Naive thymus-derived CD4-positive, alpha-beta T cell (primary cell): ENCODE measurements around the gene CALU. TPM values are rescaled to one million over a fixed set of nuclear protein-coding genes. Genes with fewer than 3 reads are reported as not detected.

Source experiments
- ATAC-seq: fragments of 150-1000 bp; cut with Tn5 transposase; 2 replicates; pipeline ENCODE4 v1.10.0; 2021; ENCODE audit warnings: mild to moderate bottlenecking, moderate library complexity
- CTCF ChIA-PET: fragments of 350-600 bp; sonication (Branson Sonifier 250); formaldehyde crosslinking; loops from one replicate; lab custom pipeline; 2021; ENCODE audit warnings: antibody characterized with exemption; lab: Charles Lee
- POLR2A ChIA-PET: fragments of 350-600 bp; sonication (Branson Sonifier 250); formaldehyde crosslinking; loops from one replicate; lab custom pipeline; 2021; ENCODE audit warnings: antibody characterized with exemption, inconsistent platforms; lab: Charles Lee
- DNase-seq, 9 donors: peaks; one replicate each; pipeline versions ENCODE4 v3.0.0 to v3.0.0-alpha.2; 2020 to 2022; ENCODE audit warnings: mixed read lengths in 1 of 9
- H3K27ac ChIP-seq: one replicate; pipeline ENCODE4 v1.7.0; 2013; ENCODE audit warnings: mild to moderate bottlenecking, low read depth, low read length, moderate library complexity
- H3K27me3 ChIP-seq, 2 donors: one replicate each; pipeline ENCODE4 v1.7.0; 2013; ENCODE audit warnings: low read length in 2 of 2, mild to moderate bottlenecking in 2 of 2, moderate library complexity in 2 of 2; ENCODE audit not compliant: control insufficient read depth in 2 of 2, insufficient read depth in 2 of 2
- H3K36me3 ChIP-seq, 3 experiments: 1 replicate in 2 of 3; 2 replicates in 1 of 3; pipeline ENCODE4 v1.7.0; 2013; ENCODE audit warnings: low read length in 3 of 3, mild to moderate bottlenecking in 3 of 3, moderate library complexity in 1 of 3; ENCODE audit not compliant: insufficient read depth in 3 of 3, control insufficient read depth in 2 of 3
- H3K4me1 ChIP-seq, 2 donors: one replicate each; pipeline ENCODE4 v1.7.0; 2013; ENCODE audit warnings: low read length in 2 of 2, mild to moderate bottlenecking in 2 of 2, moderate library complexity in 1 of 2; ENCODE audit not compliant: control insufficient read depth in 2 of 2, insufficient read depth in 2 of 2
- H3K4me3 ChIP-seq: 2 replicates; pipeline ENCODE4 v1.7.0; 2013; ENCODE audit warnings: mild to moderate bottlenecking, low read length
- H3K9me3 ChIP-seq, 3 experiments: 1 replicate in 2 of 3; 2 replicates in 1 of 3; pipeline ENCODE4 v1.7.0; 2013; ENCODE audit warnings: low read length in 3 of 3; ENCODE audit not compliant: control insufficient read depth in 2 of 3
- H3K27ac Mint-ChIP-seq, 9 donors: one replicate each; pipeline ENCODE4 v1.8.0; 2020 to 2022; ENCODE audit warnings: mixed read lengths in 9 of 9, mild to moderate bottlenecking in 8 of 9, moderate library complexity in 5 of 9, inconsistent platforms in 2 of 9
- H3K27me3 Mint-ChIP-seq, 5 donors: one replicate each; pipeline ENCODE4 v1.8.0; 2021 to 2022; ENCODE audit warnings: mixed read lengths in 5 of 5, mild to moderate bottlenecking in 1 of 5
- H3K36me3 Mint-ChIP-seq, 5 donors: one replicate each; pipeline ENCODE4 v1.8.0; 2020 to 2022; ENCODE audit warnings: mixed read lengths in 5 of 5, mild to moderate bottlenecking in 3 of 5, inconsistent platforms in 1 of 5
- H3K4me1 Mint-ChIP-seq, 7 donors: one replicate each; pipeline ENCODE4 v1.8.0; 2020 to 2022; ENCODE audit warnings: mixed read lengths in 7 of 7, mild to moderate bottlenecking in 3 of 7, inconsistent platforms in 1 of 7
- H3K4me3 Mint-ChIP-seq, 10 donors: one replicate each; pipeline ENCODE4 v1.8.0; 2020 to 2022; ENCODE audit warnings: mild to moderate bottlenecking in 10 of 10, mixed read lengths in 10 of 10, moderate library complexity in 6 of 10, inconsistent platforms in 2 of 10
- H3K9me3 Mint-ChIP-seq, 11 donors: one replicate each; pipeline ENCODE4 v1.8.0; 2020 to 2022; ENCODE audit warnings: mixed read lengths in 11 of 11, mild to moderate bottlenecking in 4 of 11, inconsistent platforms in 1 of 11, moderate library complexity in 1 of 11
- intact Hi-C, 2 donors: fragments of 100-400 bp; cut with micrococcal nuclease; formaldehyde crosslinking; loops; one replicate each; pipeline ENCODE4 v1.15.1; 2023
- polyA plus RNA-seq, 2 donors: library from polyadenylated mRNA; unstranded; fragments of 300-500 nt; fragmentation: Illumina TruSeq; gene quantifications; one replicate each; pipeline ENCODE4 v1.2.3, GENCODE V29; 2021
- total RNA-seq, 6 experiments: library from RNA in 5 of 6; stranded (reverse) in 5 of 6; gene quantifications; 1 replicate in 5 of 6; 2 replicates in 1 of 6; pipeline ENCODE4 v1.2.3 and lab custom pipeline; 2021 to 2026

Gene CALU
- total and polyA plus RNA-seq, 7 experiments from 2014 or later, result 18.6 to 36.2 (median 22.2) TPM

DNA sequence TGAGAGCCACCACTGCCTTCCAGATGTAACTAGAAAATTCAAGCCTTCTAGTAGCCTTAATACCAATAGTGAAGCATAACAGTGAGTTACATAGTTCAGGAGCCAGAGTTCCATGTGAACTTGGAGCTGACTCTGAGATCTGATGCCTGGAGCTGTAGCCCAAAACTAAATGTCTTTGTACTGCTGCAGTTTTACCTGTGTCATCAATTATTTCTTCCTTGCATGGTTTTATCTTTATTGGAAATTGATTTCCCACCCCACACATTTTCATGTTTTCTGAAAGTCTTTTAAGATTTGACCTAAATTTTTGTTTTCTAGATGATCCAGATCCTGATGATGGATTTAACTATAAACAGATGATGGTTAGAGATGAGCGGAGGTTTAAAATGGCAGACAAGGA lies 19.4 kb downstream of the CALU start:
- no peak for DNase-seq
- ChIA-PET POLR2A (no interaction called here), CTCF (no interaction called here)
- intact Hi-C loops, result no loop called here
- H3K27me3 Mint-ChIP-seq, result no peaks in the 10 kb centered on the region
- no peak overlapping the region for H3K4me3 Mint-ChIP-seq
- H3K9me3 Mint-ChIP-seq, result no peaks in the 10 kb centered on the region
- Histone ChIP-seq H3K27ac (no peak overlapping the region), H3K4me1 (no peaks in the 10 kb centered on the region), H3K27me3 (no peaks in the 10 kb centered on the region), H3K4me3 (no peak overlapping the region), H3K9me3 (no peaks in the 10 kb centered on the region), H3K36me3 (peaks cover 0 to 50% (median 22%) of the 10 kb centered on the region in 3 experiments)
- H3K36me3 Mint-ChIP-seq, result peaks cover 6 to 48% (median 19%) of the 10 kb centered on the region in 5 donors
- H3K4me1 Mint-ChIP-seq, result peaks cover 0 to 5% (median 0%) of the 10 kb centered on the region in 7 donors
- no peak overlapping the region for H3K27ac Mint-ChIP-seq
- no peak for ATAC-seq

DNA sequence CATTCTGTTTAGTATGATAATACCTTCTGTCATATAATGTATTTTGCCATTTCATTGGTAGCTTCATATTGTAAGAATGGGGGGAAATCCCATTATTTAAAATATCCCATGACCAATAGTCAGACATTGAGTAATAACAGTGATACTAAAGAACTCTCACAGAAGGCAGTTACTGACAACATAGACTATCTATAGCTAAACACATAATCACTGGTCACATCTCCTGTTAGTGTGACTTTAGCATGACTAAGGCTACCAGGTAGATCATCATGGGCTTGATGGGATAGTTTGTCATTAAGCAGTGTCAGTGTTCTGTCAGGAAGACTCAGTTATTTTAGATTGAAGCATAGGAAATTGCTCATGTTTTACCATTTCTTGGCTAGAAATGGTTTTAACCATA lies 20.1 kb downstream of the CALU start:
- H3K27me3 Mint-ChIP-seq, result no peaks in the 10 kb centered on the region
- peaks cover 4 to 45% (median 16%) of the 10 kb centered on the region in 5 donors for H3K36me3 Mint-ChIP-seq
- H3K9me3 Mint-ChIP-seq, result no peaks in the 10 kb centered on the region
- ChIA-PET POLR2A (no interaction called here), CTCF (no interaction called here)
- Histone ChIP-seq H3K27ac (no peak overlapping the region), H3K4me1 (no peaks in the 10 kb centered on the region), H3K36me3 (peaks cover 0 to 53% (median 22%) of the 10 kb centered on the region in 3 experiments), H3K9me3 (no peaks in the 10 kb centered on the region), H3K27me3 (no peaks in the 10 kb centered on the region), H3K4me3 (no peak overlapping the region)
- H3K4me1 Mint-ChIP-seq, result peaks cover 0 to 5% (median 0%) of the 10 kb centered on the region in 7 donors
- no peak for DNase-seq
- no peak overlapping the region for H3K4me3 Mint-ChIP-seq
- ATAC-seq, result no peak
- intact Hi-C loops, result no loop called here
- H3K27ac Mint-ChIP-seq, result no peak overlapping the region

DNA sequence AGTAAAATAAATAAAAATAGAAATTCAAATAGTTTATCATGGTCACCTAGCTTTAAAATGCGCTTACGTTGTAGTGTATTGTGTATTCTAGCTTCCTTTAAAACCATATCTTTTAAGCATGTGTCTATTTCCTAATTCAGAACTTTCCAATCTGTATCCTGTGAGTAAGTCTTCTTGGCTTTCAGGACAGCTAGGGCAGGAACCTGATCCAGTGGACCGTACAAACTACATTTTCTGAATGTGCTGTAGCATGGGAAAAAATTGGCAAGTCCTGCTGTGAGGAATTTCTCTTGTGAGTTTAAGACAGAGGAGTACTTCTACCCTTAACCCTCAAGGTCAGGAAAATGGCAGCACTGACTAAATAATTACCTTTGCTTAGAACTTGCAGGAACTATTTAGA lies 24.4 kb downstream of the CALU start:
- Histone ChIP-seq H3K36me3 (peaks cover 0 to 68% (median 26%) of the 10 kb centered on the region in 3 experiments), H3K4me1 (no peaks in the 10 kb centered on the region), H3K27ac (no peak overlapping the region), H3K27me3 (no peaks in the 10 kb centered on the region), H3K4me3 (no peak overlapping the region), H3K9me3 (no peaks in the 10 kb centered on the region)
- intact Hi-C loops, result no loop called here
- H3K27me3 Mint-ChIP-seq, result no peaks in the 10 kb centered on the region
- POLR2A ChIA-PET, result no interaction called here
- no peaks in the 10 kb centered on the region for H3K4me1 Mint-ChIP-seq
- H3K4me3 Mint-ChIP-seq, result no peak overlapping the region
- CTCF ChIA-PET, result no interaction called here
- DNase-seq, result no peak
- no peaks in the 10 kb centered on the region for H3K9me3 Mint-ChIP-seq
- ATAC-seq, result no peak
- H3K27ac Mint-ChIP-seq, result no peak overlapping the region
- peaks cover 0 to 44% (median 12%) of the 10 kb centered on the region in 5 donors for H3K36me3 Mint-ChIP-seq

DNA sequence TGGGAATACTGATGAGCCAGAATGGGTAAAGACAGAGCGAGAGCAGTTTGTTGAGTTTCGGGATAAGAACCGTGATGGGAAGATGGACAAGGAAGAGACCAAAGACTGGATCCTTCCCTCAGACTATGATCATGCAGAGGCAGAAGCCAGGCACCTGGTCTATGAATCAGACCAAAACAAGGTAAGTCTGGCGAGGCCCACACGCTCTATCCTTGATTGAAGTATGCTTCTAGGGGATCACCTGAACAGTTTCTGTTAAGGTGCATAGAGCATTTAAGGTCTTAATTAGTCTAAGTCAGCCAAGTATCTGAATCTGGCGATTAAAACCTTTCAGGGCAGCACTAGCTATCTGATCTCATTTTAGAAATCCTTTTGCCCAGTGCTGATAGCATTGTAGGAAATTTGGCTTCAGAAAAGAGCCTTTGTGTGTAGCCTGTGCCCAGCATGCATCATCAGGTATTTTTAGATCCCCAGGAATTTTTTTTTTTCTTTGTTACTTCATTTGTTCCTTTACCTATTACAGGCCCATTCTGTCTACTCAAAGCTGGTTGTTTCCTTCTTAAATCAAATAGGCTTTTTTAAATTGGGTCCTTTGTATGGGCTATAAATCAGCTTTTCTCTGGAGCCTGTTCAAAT lies 28.4 kb downstream of the CALU start:
- ChIA-PET POLR2A (interaction anchor here (0.7 kb wide), 1 partner anchor 342 kb away, joined by 3 read pairs; no protein-coding TSS in a partner anchor), CTCF (interaction anchor here (0.6 kb wide), 1 partner anchor 157 kb away, joined by 6 read pairs; no protein-coding TSS in a partner anchor)

DNA sequence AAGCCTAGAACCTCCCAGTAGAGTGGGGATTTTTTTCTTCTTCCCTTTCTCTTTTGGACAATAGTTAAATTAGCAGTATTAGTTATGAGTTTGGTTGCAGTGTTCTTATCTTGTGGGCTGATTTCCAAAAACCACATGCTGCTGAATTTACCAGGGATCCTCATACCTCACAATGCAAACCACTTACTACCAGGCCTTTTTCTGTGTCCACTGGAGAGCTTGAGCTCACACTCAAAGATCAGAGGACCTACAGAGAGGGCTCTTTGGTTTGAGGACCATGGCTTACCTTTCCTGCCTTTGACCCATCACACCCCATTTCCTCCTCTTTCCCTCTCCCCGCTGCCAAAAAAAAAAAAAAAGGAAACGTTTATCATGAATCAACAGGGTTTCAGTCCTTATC lies 31.1 kb downstream of the CALU start:
- ChIA-PET POLR2A (interaction anchor here (0.7 kb wide), 1 partner anchor 11 kb away, joined by 5 read pairs; no protein-coding TSS in a partner anchor), CTCF (no interaction called here)
- Mint-ChIP-seq H3K9me3 (peaks cover 0 to 3% (median 0%) of the 10 kb centered on the region in 11 donors), H3K4me1 (no peaks in the 10 kb centered on the region), H3K36me3 (peaks cover 17 to 72% (median 42%) of the 10 kb centered on the region in 5 donors), H3K27ac (peak overlapping the region in 1 of 9 donors; percentile 70), H3K27me3 (no peaks in the 10 kb centered on the region), H3K4me3 (no peak overlapping the region)
- Histone ChIP-seq H3K36me3 (peaks cover 14 to 52% (median 19%) of the 10 kb centered on the region in 3 experiments), H3K4me1 (no peaks in the 10 kb centered on the region), H3K27ac (no peak overlapping the region), H3K27me3 (no peaks in the 10 kb centered on the region), H3K4me3 (no peak overlapping the region), H3K9me3 (no peaks in the 10 kb centered on the region)
- DNase-seq (no peak), ATAC-seq (no peak)
- intact Hi-C loops, result no loop called here

More for the DNA sequence above, 28.4 kb downstream of the CALU start:
- H3K4me1 Mint-ChIP-seq, result no peaks in the 10 kb centered on the region
- H3K27me3 Mint-ChIP-seq, result no peaks in the 10 kb centered on the region
- H3K27ac Mint-ChIP-seq, result peak overlapping the region in 2 of 9 donors; percentile 5 to 10
- no peaks in the 10 kb centered on the region for H3K9me3 Mint-ChIP-seq
- Histone ChIP-seq H3K27ac (no peak overlapping the region), H3K4me3 (no peak overlapping the region), H3K4me1 (no peaks in the 10 kb centered on the region), H3K9me3 (no peaks in the 10 kb centered on the region), H3K27me3 (no peaks in the 10 kb centered on the region), H3K36me3 (peaks cover 14 to 60% (median 19%) of the 10 kb centered on the region in 3 experiments)
- H3K4me3 Mint-ChIP-seq, result no peak overlapping the region
- DNase-seq (no peak), ATAC-seq (no peak)
- peaks cover 12 to 58% (median 34%) of the 10 kb centered on the region in 5 donors for H3K36me3 Mint-ChIP-seq
- intact Hi-C loops, result no loop called here

DNA sequence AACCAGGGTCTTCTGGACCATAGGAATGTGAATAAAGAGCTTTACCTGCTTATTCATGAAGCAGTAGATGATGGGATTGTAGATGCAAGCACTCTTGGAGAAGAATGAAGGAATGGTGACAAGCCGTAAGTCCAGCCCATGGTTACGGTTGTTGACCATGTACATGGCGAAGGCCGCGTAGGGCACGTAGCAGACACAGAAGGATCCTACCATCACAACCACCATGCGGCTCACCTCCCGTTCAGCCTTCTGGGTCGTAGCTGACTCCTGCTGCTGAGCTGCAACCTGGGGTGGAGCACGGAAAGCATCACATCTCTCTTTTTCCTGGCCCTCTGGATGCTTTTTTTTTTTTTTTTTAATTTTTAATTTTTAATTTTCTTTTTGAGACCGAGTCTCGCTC lies 34.4 kb downstream of the CALU start:
- no peaks in the 10 kb centered on the region for H3K4me1 ChIP-seq
- CTCF ChIA-PET, result no interaction called here
- H3K4me3 ChIP-seq, result no peak overlapping the region
- Mint-ChIP-seq H3K4me3 (no peak overlapping the region), H3K27ac (no peak overlapping the region), H3K36me3 (peaks cover 17 to 59% (median 42%) of the 10 kb centered on the region in 5 donors), H3K27me3 (peaks cover 0 to 2% (median 0%) of the 10 kb centered on the region in 5 donors), H3K9me3 (peaks cover 0 to 16% (median 10%) of the 10 kb centered on the region in 11 donors), H3K4me1 (no peaks in the 10 kb centered on the region)
- intact Hi-C loops, result no loop called here
- peaks cover 8 to 32% (median 14%) of the 10 kb centered on the region in 3 experiments for H3K36me3 ChIP-seq
- H3K27ac ChIP-seq, result no peak overlapping the region
- H3K27me3 ChIP-seq, result no peaks in the 10 kb centered on the region
- DNase-seq (no peak), ATAC-seq (no peak)
- H3K9me3 ChIP-seq, result no peaks in the 10 kb centered on the region
- POLR2A ChIA-PET, result no interaction called here
